22Rv1 (cell line): Measurements from ENCODE around the gene SLC3A2.

Experiments used
- H3K27ac ChIP-seq: fragments of 450-650 bp; 2 replicates; pipeline ENCODE4 v1.5.1; 2017
- CTCF ChIP-seq: fragments of 450-650 bp; IDR thresholded peaks from 2 replicates; pipeline ENCODE4 v1.5.1; 2017; ENCODE audit warnings: mild to moderate bottlenecking
- ZFX ChIP-seq: fragments of 450-650 bp; IDR thresholded peaks from 2 replicates; pipeline ENCODE4 v1.6.1; 2017; ENCODE audit warnings: antibody characterized with exemption, borderline replicate concordance

Gene SLC3A2

GRCh38 chr11:62925308-62925707 lies 44.6 kb downstream of the SLC3A2 start:
- TF ChIP-seq ZFX (no peak), CTCF (no peak)
- no peak overlapping the region for H3K27ac ChIP-seq

GRCh38 chr11:62925745-62926679 lies 45.3 kb downstream of the SLC3A2 start:
- H3K27ac ChIP-seq = no peak overlapping the region
- TF ChIP-seq ZFX (no peak), CTCF (no peak)

DNA sequence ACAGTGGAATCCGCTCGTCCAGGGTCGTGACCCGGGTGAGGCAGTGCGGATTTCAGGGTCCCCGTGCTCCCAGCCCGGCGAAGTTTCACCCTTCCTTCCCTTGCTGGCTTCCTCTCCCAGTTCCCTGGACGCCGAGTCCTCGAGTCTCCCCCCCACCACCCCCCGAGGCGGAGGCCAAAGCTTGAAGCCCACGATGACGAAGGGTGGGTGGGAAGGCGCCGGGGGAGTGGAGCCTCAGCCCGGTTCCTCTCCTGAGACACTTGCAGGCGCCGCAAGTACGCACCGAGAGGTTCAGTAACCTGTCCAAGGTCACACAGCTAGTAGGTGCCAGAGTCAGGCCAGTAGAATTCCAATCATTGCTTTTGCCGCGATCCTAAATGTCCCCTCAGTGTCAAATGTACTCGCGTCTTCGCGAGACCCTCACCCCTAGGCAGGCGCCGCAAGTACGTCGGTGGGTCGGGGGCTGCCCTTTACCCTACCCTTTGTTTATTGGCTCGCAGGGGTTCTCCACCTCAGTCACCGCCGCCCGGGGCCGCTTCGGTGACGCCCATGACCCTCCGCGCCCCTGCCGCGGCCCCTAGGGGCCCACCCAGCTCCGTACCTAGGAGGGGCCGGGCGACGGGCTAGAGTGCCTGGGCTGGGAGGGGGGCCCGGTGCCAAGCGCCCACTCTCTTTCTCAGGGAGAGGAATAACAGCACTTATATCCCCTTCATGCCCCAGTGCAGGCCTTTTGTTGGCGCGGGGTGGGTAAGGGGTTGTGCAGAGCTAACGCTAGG lies 46.2 kb downstream of the SLC3A2 start:
- TF ChIP-seq ZFX = no peak
- no peak for TF ChIP-seq CTCF
- H3K27ac ChIP-seq = no peak overlapping the region

DNA sequence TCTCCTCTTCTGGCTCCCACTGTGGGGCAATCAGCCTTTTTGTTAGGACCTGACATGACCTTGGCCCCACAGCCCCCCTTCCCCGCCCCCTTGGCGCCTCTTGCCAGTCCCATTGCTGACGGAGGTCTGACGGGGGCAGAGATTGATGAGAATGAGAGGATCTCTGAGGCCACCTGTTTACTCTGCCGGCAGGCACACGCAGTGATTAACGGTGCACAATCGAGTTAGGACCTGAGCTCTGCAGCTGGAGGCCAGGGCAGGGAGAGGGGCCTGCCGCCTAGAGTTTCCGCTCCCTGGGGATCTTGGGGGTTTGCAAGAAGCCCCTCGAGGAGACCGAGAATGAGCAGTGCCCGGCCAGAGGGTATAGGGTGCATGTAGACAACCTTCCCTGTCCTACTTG lies 47.3 kb downstream of the SLC3A2 start:
- TF ChIP-seq ZFX = no peak
- TF ChIP-seq CTCF = no peak

DNA sequence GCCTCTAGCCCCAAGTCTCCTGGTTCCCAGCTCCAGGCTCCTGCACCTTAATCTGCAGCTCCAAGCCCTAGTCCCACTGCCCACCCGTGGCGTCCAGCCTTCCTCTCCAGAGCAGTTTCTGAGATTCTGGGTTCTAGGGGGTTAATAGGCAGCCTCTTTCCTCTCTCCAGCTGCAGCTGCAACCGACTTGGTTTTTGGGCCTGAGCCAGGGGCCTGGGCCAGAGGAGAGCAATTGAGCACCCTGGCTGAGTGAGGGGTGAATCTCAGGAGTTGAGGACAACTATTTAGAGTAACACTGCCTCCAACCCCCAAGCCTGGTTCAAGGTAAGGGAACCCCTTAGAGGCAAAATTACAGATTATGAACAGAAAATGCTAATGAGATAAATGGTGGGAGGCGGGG lies 49.5 kb downstream of the SLC3A2 start:
- no peak for TF ChIP-seq CTCF
- no peak for TF ChIP-seq ZFX
- no peak overlapping the region for H3K27ac ChIP-seq

More for the DNA sequence above, 47.3 kb downstream of the SLC3A2 start:
- H3K27ac ChIP-seq = no peak overlapping the region

- H3K27ac ChIP-seq = no peak overlapping the region
- TF ChIP-seq CTCF (no peak), ZFX (no peak)
Measured at GRCh38 chr11:62930666-62931065, 50.0 kb downstream of the SLC3A2 start.
